GM21529 (cell line): ENCODE measurements around the gene RBBP8NL.

Experiments
- ATAC-seq: cut with Tn5 transposase; IDR thresholded peaks from one replicate; pipeline ENCODE4 v1.9.1; 2021; ENCODE audit not compliant: unreplicated experiment

RBBP8NL gene

GRCh38 chr20:62461834-62462233 is 34.5 kb upstream of the RBBP8NL start:
- ATAC-seq, result no peak

- no peak for ATAC-seq
Observed at GRCh38 chr20:62461157-62461556, 33.8 kb upstream of the RBBP8NL start.

- ATAC-seq, result no peak
Observed at GRCh38 chr20:62460678-62461077, 33.3 kb upstream of the RBBP8NL start.

GRCh38 chr20:62459488-62459887 is 32.1 kb upstream of the RBBP8NL start:
- ATAC-seq, result no peak

- ATAC-seq, result no peak
Observed at GRCh38 chr20:62458275-62459251, 31.2 kb upstream of the RBBP8NL start.

- ATAC-seq, result no peak
Observed at GRCh38 chr20:62457831-62458230, 30.5 kb upstream of the RBBP8NL start.

- no peak for ATAC-seq
Observed at GRCh38 chr20:62457098-62457497, 29.8 kb upstream of the RBBP8NL start.

GRCh38 chr20:62455929-62456328 is 28.6 kb upstream of the RBBP8NL start:
- ATAC-seq, result no peak

- ATAC-seq, result no peak
Observed at GRCh38 chr20:62454904-62455636, 27.7 kb upstream of the RBBP8NL start.

GRCh38 chr20:62453186-62453808 is 26.0 kb upstream of the RBBP8NL start:
- no peak for ATAC-seq

- no peak for ATAC-seq
Observed at GRCh38 chr20:62452475-62453095, 25.2 kb upstream of the RBBP8NL start.

GRCh38 chr20:62451970-62452369 is 24.6 kb upstream of the RBBP8NL start:
- no peak for ATAC-seq

- ATAC-seq, result no peak
Observed at GRCh38 chr20:62451156-62451767, 23.9 kb upstream of the RBBP8NL start.

- no peak for ATAC-seq
Observed at GRCh38 chr20:62449951-62450691, 22.8 kb upstream of the RBBP8NL start.

- ATAC-seq, result no peak
Observed at GRCh38 chr20:62448788-62449187, 21.4 kb upstream of the RBBP8NL start.

GRCh38 chr20:62448038-62448437 is 20.7 kb upstream of the RBBP8NL start:
- no peak for ATAC-seq

GRCh38 chr20:62446888-62447869 is 19.8 kb upstream of the RBBP8NL start:
- ATAC-seq, result no peak

GRCh38 chr20:62446481-62446880 is 19.1 kb upstream of the RBBP8NL start:
- ATAC-seq, result no peak
